Ovary (tissue), 3 donors: ENCODE data around the gene ZG16.
"Not testable (repeated sequence)": the region's sequence is repeated elsewhere in the genome, so short reads cannot be mapped to it uniquely, and the experiment has no call there.

Source experiments
- EP300 ChIP-seq: sonication (generic); formaldehyde crosslinking; IDR thresholded peaks from one replicate; pipeline ENCODE4 v1.6.1; 2017; ENCODE audit warnings: antibody characterized with exemption
- POLR2A ChIP-seq: fragments of 450-650 bp; IDR thresholded peaks from one replicate; pipeline ENCODE4 v1.6.1; 2017; ENCODE audit warnings: antibody characterized with exemption, mild to moderate bottlenecking, moderate library complexity
- TF ChIP-seq, protein P1 (sequence below), 3 donors: fragments of 450-650 bp in 2 of 3; fragments of 200-600 bp in 1 of 3; IDR thresholded peaks; one replicate each; pipeline versions ENCODE4 v1.5.1 to v1.8.0; 2016 to 2022; ENCODE audit warnings: antibody characterized with exemption in 3 of 3, mild to moderate bottlenecking in 1 of 3
- donor health status: DM: no; HTN: no; CAD: no.

DNA sequence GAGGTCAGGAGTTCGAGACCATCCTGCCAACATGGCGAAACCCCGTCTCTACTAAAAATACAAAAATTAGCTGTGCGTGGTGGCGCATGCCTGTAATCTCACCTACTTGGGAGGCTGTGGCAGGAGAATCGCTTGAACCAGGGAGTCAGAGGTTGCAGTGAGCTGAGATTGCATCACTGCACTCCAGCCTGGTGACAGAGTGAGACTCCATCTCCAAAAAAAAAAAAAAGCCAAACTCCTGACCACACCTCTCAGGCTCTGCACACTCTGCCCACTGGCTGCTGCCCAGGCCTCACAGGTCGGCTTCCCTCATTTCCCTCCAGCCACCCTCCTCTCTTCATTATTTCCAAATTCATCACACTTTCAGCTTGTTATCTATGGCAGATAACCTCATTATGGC is 5.7 kb upstream of the ZG16 start:
- TF ChIP-seq EP300, POLR2A: not testable (repeated sequence)
- TF ChIP-seq, protein P1, sequence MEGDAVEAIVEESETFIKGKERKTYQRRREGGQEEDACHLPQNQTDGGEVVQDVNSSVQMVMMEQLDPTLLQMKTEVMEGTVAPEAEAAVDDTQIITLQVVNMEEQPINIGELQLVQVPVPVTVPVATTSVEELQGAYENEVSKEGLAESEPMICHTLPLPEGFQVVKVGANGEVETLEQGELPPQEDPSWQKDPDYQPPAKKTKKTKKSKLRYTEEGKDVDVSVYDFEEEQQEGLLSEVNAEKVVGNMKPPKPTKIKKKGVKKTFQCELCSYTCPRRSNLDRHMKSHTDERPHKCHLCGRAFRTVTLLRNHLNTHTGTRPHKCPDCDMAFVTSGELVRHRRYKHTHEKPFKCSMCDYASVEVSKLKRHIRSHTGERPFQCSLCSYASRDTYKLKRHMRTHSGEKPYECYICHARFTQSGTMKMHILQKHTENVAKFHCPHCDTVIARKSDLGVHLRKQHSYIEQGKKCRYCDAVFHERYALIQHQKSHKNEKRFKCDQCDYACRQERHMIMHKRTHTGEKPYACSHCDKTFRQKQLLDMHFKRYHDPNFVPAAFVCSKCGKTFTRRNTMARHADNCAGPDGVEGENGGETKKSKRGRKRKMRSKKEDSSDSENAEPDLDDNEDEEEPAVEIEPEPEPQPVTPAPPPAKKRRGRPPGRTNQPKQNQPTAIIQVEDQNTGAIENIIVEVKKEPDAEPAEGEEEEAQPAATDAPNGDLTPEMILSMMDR (IDR thresholded peaks at IDR 0.05) = not testable (repeated sequence)
